ENCODE measurements around the gene DDOST. TPM values are rescaled to one million over a fixed set of nuclear protein-coding genes. Genes with fewer than 3 reads are reported as not detected.

DDOST gene
- total RNA-seq, 1 donor from 2014 or later: 161 TPM

DNA sequence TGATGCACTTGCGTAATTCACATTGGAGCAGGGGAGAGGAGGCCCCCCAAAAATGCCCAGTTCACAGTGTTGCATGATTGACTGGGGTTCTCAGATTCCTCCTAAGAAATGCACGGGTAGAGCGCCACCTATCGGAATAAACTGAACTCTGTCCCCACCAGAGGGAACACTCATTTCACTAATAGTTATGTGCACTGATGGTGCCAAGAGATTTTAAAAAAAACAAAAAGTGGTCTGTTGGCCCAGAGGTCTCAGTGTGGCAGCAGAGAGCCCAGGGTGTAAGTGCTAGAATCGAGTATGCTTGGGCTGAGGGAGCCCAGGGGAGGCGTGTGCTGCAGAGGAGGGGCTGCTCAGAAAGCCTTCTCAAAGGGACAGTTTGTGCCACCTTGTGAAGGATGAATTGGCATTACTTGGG, 21.0 kb downstream of the DDOST start:
- intact Hi-C loops (cut with DNase I): loop anchor here (5.0 kb wide), 1 partner anchor 118 kb away; no protein-coding TSS in a partner anchor
- peaks cover 81% of the 10 kb centered on the region for H3K36me3 ChIP-seq
- TF ChIP-seq, protein P1, sequence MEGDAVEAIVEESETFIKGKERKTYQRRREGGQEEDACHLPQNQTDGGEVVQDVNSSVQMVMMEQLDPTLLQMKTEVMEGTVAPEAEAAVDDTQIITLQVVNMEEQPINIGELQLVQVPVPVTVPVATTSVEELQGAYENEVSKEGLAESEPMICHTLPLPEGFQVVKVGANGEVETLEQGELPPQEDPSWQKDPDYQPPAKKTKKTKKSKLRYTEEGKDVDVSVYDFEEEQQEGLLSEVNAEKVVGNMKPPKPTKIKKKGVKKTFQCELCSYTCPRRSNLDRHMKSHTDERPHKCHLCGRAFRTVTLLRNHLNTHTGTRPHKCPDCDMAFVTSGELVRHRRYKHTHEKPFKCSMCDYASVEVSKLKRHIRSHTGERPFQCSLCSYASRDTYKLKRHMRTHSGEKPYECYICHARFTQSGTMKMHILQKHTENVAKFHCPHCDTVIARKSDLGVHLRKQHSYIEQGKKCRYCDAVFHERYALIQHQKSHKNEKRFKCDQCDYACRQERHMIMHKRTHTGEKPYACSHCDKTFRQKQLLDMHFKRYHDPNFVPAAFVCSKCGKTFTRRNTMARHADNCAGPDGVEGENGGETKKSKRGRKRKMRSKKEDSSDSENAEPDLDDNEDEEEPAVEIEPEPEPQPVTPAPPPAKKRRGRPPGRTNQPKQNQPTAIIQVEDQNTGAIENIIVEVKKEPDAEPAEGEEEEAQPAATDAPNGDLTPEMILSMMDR (IDR thresholded peaks at IDR 0.05): peak; percentile 77
- H3K4me3 ChIP-seq: no peak overlapping the region
- ATAC-seq (peak; percentile 74), DNase-seq (no peak)
- H3K27ac ChIP-seq: no peak overlapping the region
- no peaks in the 10 kb centered on the region for H3K27me3 ChIP-seq
- no peaks in the 10 kb centered on the region for H3K9me3 ChIP-seq
- H3K4me1 ChIP-seq: peaks cover 2% of the 10 kb centered on the region

DNA sequence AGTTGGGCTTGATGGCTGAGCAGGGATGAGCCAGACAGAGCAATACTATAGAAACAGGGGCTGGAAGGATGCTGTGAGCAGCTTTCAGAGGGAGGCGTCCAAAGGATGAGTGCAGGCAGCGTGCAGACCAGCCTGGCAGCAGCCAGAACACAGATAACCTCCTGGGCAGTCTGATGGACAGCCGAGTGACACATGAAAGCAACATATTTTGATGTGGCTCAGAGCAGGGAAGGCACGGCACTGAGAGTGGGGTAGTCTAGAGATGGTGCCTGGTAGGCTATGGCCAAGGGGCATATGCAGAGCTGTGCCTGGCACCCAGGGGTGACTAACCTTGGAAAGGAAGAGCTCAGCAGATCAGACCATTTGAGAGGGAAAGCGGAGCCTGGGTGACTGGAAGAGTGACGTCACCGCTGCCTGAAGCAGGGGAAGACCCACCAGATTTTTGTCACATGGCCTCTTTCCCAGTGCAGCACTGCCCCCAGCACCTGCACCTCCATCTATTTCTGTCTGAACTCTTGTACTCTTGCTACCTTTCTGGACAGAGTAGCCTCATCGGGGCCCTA, 24.3 kb downstream of the DDOST start:
- TF ChIP-seq, protein P1 (IDR thresholded peaks at IDR 0.05): no peak
- no peak overlapping the region for H3K27ac ChIP-seq
- peaks cover 47% of the 10 kb centered on the region for H3K36me3 ChIP-seq
- no peaks in the 10 kb centered on the region for H3K9me3 ChIP-seq
- H3K4me3 ChIP-seq: no peak overlapping the region
- H3K4me1 ChIP-seq: peaks cover 16% of the 10 kb centered on the region
- DNase-seq: no peak
- intact Hi-C loops (cut with DNase I): no loop called here
- no peaks in the 10 kb centered on the region for H3K27me3 ChIP-seq
- no peak for ATAC-seq

DNA sequence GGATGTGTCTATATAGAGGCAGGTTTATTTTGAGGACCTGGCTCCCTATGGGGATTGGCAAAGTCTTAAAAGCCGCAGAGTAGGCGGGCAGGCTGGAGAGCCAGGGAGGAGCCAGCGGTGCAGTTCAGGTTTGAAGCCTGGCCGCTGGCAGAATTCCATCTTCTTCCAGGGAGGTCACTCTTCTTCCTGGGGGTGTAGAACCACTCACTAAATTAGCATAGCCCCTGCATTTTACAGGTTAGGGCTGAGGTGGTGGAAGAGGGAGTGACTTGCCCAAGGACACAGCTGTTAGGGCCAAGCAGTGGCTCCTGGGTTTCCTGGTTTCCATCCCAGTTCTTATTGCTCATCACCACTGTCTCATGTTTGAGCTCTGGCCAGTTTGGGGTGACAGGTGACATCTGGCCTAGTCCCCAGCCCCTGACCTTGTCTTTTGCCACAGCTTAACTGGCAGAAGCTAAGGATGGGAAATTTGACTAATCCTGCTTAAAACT, 26.5 kb downstream of the DDOST start:
- peak overlapping the region; percentile 52 for H3K27ac ChIP-seq
- TF ChIP-seq, protein P1 (IDR thresholded peaks at IDR 0.05): no peak
- intact Hi-C loops (cut with DNase I): no loop called here
- H3K36me3 ChIP-seq: peaks cover 31% of the 10 kb centered on the region
- H3K4me1 ChIP-seq: peaks cover 16% of the 10 kb centered on the region
- H3K9me3 ChIP-seq: no peaks in the 10 kb centered on the region
- peak overlapping the region; percentile 92 for H3K4me3 ChIP-seq
- H3K27me3 ChIP-seq: no peaks in the 10 kb centered on the region
- DNase-seq (peak; percentile 80), ATAC-seq (peak; percentile 67)

DNA sequence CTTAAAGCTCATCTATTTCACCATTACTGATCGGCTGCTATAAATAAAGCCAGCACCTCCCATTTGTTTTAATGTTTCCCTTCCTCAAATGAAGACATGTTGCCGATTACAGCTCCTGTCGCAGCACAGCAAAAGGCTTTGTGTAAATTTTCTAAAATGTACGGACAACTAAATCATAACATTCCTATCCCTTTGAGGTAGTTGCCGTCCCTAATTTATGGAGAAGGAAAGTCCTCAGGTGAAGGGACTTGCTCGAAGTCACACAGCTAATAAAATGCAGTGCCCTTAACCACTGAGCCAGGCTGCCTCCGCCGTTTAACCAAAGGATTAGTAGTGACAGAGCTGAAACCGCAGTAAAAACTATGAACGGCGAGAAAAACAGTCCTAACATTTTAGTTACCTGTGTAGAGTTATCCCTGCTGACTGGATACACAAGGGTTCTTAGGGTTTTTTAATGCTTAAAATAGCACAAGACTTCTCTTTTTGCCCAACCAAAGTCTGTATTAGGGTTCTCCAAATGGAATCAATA, 27.0 kb downstream of the DDOST start:
- peaks cover 16% of the 10 kb centered on the region for H3K4me1 ChIP-seq
- H3K27me3 ChIP-seq: no peaks in the 10 kb centered on the region
- TF ChIP-seq, protein P1 (IDR thresholded peaks at IDR 0.05): no peak
- peak overlapping the region; percentile 92 for H3K4me3 ChIP-seq
- intact Hi-C loops (cut with DNase I): no loop called here
- DNase-seq (no peak), ATAC-seq (no peak)
- peak overlapping the region; percentile 52 for H3K27ac ChIP-seq
- peaks cover 26% of the 10 kb centered on the region for H3K36me3 ChIP-seq
- no peaks in the 10 kb centered on the region for H3K9me3 ChIP-seq

DNA sequence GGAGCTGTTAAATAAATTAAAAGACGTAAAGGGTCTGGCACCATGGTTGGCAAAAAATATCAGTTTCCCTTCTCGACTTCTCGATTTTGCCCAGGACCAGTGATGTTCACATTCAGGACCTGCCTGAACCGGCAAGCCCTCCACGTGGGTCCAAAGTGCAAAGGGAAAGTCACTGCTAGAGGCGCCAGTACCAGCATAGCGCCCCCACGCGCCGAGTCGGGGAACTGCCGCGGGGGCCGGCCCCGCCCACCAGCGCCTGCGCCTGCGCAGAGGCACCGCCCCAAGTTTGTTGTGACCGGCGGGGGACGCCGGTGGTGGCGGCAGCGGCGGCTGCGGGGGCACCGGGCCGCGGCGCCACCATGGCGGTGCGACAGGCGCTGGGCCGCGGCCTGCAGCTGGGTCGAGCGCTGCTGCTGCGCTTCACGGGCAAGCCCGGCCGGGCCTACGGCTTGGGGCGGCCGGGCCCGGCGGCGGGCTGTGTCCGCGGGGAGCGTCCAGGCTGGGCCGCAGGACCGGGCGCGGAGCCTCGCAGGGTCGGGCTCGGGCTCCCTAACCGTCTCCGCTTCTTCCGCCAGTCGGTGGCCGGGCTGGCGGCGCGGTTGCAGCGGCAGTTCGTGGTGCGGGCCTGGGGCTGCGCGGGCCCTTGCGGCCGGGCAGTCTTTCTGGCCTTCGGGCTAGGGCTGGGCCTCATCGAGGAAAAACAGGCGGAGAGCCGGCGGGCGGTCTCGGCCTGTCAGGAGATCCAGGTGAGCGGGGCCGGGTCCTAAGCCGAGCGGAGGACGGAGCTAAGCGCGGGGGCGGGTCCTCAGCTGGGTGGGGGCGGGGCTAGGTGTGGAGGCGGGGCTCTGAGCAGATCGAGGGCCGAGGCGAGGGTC, 27.7 kb downstream of the DDOST start, which contains the start of gene PINK1:
Gene PINK1 (plus strand): TSS at position 269 of the 875 bp plus-strand sequence. CDS start 91 bp downstream, at position 360.
- H3K27me3 ChIP-seq: no peaks in the 10 kb centered on the region
- intact Hi-C loops (cut with DNase I): no loop called here
- TF ChIP-seq, protein P1 (IDR thresholded peaks at IDR 0.05): peak; percentile 98
- peaks cover 19% of the 10 kb centered on the region for H3K36me3 ChIP-seq
- H3K4me3 ChIP-seq: peak within 1 kb of the TSS; percentile 92
- H3K9me3 ChIP-seq: no peaks in the 10 kb centered on the region
- peak; percentile 94 for ATAC-seq
- DNase-seq: peak; percentile 93
- H3K4me1 ChIP-seq: peaks cover 16% of the 10 kb centered on the region
- peak within 1 kb of the TSS; percentile 91 for H3K27ac ChIP-seq
